SIG-M5 treated with dmso at 0.1 percent for 504 hours (cell line): ENCODE data around the gene CSNK1G3.
A peak's percentile ranks its signal among the peaks of the same experiment; 100 is the strongest.

Experiments used
- DNase-seq: peaks from one replicate; lab custom pipeline; 2025; ENCODE audit not compliant: unreplicated experiment; lab: John Stamatoyannopoulos, UW

CSNK1G3 gene

DNA sequence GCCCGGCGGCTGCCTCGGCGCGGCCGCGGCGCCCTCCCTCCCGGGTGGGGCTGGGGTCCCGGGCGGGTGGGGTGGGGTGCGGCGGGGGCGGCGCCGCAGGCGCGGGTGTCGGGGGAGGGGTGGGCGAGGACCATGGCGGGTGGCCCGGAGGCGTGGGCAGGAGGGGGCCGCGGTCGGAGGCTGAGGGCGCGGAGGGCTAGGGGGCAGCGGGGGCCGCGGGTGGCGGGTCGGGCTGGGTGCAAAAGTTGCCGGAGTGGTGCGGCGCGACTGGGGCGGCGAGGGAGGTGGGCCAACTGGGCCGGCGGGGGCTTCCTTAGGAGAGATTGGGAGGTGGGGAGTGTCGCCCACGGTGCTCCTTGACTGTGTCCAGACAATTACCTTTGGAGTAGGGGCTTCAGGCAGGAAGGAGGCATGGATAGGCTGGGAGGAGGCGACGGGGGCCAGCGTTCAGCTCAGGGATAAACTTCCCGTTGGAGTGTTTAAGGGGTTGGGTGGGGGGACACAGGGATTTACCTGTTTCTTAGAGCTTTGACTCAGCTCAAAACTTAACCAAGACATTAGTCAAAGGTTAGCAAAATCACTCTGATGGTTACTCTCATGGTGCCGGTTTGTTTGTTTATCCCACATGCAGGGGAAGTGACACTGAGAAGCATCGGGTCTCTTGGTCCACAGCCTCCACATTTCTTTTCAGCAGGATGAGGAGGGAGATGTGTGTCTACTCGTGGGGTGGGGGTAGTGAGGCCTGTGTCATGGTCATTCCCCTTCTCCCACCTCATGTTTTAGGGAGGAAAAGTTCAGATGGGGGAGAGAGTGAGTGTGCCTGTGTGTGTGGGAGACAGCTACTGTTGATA is 859 bp downstream of the CSNK1G3 start:
- DNase-seq, result peak; percentile 30

DNA sequence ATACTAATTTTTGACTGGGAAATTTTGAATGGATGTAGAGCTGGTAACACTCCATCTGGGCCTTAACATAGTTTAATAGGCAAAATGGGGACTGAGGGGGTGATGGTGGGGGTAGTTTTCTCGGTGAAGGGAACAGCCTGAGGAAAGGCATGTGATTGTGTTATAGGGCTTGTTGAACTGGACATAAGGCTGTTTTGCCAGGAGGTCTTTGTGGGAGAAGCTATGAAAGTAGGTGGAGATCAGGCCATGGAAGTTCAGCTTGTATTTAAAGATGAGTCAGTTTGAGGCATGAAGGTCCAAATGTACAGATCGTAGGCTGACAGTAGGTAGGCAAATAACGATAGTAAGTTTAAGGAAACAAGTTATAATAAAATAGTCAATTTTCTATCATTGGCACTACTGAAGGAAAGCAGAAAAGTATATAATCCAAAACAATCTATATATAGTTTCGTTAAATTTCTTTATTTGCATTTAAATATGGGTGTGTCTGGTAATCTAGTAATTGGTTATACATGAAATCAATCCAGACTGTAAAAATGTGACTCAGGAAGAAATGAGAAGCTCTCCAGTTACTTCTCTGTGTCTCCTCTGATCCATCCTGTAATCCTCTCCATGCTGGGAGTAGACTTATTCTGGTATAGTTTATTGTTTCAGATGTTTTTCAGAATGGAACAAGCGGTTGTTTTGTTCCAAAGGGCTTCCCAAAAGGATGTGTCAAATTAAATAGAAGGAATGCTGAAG is 2.8 kb downstream of the CSNK1G3 start:
- no peak for DNase-seq

DNA sequence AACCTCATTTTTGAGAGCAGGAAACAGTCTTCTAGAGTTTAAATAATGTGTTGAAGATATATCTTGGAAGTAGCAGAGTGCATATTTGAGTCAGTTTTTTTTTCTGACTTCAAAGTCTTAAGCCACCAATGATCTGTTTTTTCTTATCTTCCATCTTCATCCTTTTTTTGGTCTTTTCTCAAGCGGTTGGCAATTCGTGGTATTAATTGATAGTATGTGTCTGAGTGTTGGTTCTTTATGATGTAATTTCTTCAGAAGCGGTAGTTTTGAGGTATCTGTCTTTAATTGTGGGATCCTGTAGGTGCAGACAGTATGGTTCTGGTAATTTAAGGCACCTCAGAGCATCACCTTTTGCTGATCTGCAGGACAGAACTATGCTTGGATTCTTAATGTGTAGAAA is 3.9 kb downstream of the CSNK1G3 start:
- DNase-seq, result no peak

DNA sequence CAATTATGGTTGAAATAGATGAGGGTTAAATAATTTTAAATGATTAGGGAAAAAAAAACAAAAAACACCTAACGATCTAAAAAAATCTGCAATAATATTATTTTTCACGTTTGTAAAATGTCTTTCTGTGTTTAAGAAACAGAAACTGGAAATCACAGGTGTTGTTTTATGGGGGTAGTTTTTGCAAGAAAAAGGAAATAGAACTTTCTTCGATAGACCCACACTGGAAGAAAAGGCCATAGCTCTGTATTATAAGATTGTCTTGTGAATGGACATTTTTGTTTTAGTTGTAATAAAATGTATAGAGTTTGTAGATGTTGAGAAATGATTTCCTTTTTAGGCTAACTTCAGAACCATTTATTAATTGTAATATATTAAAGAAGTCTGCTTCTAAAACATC is 5.5 kb downstream of the CSNK1G3 start:
- DNase-seq, result no peak

DNA sequence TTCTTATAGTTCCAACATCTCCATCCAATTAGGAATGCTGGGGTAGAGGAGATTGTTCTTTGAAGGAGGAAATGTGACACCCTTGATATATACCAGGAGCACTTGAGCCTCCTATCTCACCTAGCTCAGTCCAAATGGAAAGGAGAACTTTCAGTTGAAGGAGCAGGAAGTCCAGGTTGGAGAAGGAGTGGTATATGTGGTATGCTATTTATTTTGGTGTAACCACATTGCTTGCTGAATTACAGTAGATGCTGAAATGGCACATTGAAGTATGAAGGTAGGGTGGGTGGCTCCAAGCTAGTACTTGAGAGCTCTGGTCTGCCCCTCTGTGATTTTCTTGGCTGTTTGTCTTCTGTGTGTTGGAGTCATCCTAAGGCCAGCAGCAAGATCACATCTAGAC is 6.1 kb downstream of the CSNK1G3 start:
- DNase-seq, result no peak

DNA sequence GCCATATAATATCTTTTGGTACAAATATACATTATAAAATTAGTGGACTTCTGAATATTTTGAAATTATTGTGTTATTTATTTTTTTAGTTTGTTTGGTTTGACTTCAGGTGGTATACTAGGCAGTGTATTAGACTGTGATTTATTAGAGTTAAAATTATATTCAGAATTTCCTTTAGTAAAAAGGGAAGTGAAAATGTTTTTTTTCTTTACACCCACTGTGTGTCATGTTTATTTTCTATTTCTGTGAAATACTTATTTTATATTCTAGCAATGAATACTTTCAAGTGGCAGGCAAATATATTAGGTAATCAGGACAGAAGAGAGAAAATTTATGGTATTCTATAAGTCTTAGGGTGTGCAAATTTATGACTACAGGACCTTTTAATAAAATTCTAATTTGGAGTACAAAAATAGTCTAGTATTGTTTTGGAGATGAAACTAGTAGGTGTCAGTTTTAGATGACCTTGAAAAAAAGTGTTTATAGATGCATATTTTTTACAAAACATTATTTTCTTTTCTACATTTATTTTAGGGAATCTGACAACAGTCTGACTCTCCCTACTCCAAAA is 8.8 kb downstream of the CSNK1G3 start:
- DNase-seq, result no peak

DNA sequence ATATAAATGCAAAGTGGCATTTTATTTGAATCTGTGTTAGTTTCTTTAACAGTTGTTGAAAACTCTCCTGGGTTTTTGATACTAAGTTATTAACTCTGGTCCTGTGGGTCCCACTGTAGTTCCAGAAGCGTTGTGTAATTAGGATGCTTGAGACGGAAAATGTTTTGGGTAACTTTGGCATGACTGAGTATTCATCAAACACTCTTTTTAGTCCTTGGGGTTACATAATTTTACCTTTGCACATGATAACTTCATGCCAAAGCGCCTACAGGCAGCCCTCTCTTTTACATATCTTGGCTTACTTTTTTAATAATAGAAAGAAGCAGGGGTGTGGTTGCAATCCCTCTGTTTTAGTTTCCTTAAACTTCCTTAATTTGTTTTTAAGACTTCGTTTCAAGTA is 12.2 kb downstream of the CSNK1G3 start:
- no peak for DNase-seq

DNA sequence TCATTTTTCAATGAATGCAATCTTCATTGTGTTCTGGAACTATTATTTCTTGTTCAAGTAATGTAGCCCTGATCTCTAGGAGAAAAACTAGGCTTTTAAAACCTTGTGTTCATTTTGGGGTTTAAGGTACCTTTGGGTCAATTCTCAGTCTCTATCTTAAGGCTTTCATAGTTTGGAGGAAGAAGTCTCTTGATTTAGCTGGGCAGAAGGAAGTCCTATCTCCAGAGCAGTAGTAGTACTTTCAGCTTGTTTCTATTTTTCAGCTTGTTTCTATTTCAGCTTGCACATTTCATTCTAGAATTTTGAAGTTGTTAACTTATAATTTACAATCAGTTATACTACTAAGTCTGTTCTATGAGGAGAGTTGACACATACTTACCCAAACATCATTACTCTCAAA is 15.2 kb downstream of the CSNK1G3 start:
- no peak for DNase-seq

- no peak for DNase-seq
Observed at GRCh38 chr5:123528065-123528464, 16.1 kb downstream of the CSNK1G3 start.

- DNase-seq, result no peak
Observed at GRCh38 chr5:123528878-123529277, 16.9 kb downstream of the CSNK1G3 start.

DNA sequence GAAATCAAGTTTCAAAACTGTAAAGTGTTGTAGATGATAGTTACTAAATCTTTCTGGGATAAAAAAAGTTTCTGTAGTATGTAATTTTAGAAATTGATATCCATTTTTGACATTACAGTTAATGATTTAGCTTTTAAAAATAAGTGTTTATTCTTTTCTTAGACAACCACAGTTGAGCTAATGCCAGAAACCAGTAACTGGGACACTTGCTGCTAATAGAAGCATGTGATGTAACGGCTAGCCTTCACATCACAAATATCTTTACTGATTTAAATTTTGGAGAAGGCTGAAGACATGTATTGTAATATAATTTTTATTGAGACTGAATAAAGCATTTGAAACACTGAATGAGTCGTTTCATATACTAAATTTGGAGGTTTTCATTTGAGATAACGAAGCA is 18.8 kb downstream of the CSNK1G3 start:
- no peak for DNase-seq

- DNase-seq, result peak; percentile 29
Observed at GRCh38 chr5:123535648-123536047, 23.7 kb downstream of the CSNK1G3 start.

- DNase-seq, result no peak
Observed at GRCh38 chr5:123537256-123537655, 25.3 kb downstream of the CSNK1G3 start.

- no peak for DNase-seq
Observed at GRCh38 chr5:123537845-123538244, 25.9 kb downstream of the CSNK1G3 start.

- DNase-seq, result no peak
Observed at GRCh38 chr5:123538670-123539459, 26.9 kb downstream of the CSNK1G3 start.

- no peak for DNase-seq
Observed at GRCh38 chr5:123540534-123540933, 28.6 kb downstream of the CSNK1G3 start.

- DNase-seq, result no peak
Observed at GRCh38 chr5:123543438-123543837, 31.5 kb downstream of the CSNK1G3 start.

DNA sequence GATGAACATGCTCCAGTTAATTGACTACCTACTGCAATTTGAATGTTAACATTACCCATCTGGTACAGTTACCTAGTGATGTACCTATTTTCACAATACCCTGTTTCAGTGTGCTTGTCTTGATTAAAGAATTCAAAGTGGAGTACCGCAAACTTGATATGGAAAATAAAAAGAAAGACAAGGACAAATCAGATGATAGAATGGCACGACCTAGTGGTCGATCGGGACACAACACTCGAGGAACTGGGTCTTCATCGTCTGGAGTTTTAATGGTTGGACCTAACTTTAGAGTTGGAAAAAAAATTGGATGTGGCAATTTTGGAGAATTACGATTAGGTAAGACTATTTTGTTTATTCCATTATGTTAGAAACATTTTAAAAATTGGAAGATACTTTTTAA is 33.5 kb downstream of the CSNK1G3 start:
- DNase-seq, result no peak

- no peak for DNase-seq
Observed at GRCh38 chr5:123546657-123547056, 34.7 kb downstream of the CSNK1G3 start.

DNA sequence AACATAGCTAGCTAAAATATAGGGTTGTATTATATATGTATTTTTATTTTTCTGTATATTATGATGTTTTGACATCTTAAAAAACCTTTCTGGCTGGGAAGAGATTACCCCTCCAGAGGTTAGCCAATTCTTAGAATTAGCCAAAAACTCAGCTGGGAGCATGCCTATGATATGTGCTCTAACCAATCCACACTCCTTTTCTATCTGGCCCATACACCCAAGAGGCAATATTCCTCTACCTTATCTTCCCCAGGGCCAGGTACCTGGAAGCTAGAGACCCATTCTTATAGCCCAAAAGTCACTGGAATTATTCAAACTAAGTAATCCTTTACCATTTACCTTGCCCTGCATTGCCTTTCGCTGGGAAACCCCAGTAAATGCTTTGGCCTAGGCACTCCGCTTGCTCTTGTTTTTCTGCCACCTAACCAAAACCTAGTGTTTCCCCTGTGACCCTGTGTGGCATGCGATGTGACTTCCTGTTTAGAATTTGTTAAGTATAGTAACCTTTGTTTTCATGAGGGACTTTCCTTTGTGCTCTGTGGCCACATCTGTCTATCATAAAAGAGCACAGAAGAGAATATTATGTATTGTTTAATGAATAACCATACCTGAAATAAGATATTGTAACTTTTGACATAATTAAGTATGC is 37.4 kb downstream of the CSNK1G3 start:
- no peak for DNase-seq

DNA sequence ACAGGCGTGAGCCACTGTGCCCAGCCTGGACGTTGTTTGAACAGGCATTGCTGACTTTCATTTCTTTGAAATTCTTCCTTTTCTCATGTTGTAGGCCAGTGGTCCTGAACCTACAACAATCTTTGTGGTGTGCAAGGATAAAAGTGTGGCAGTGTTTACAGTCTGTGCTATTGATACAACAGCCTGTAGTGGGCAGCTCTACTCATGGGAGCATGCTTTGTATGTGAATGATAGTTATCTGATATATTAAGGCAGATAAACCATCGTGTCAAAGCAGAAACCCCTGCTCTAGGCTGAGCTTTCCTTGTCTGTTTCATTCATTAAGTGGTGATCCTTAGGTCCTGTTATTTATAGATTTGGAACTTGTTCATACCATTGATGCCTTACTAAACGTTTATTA is 42.6 kb downstream of the CSNK1G3 start:
- DNase-seq, result no peak
